HG03025 (cell line): ENCODE results near the gene FICD.
A peak's percentile ranks its signal among the peaks of the same experiment; 100 is the strongest.
"Not testable (repeated sequence)": the region's sequence is repeated elsewhere in the genome, so short reads cannot be mapped to it uniquely, and the experiment has no call there.

ENCODE experiments used
- ATAC-seq: cut with Tn5 transposase; IDR thresholded peaks from one replicate; pipeline ENCODE4 v1.9.1; 2021; ENCODE audit warnings: mild to moderate bottlenecking, moderate library complexity; ENCODE audit not compliant: unreplicated experiment, low FRiP score

Gene FICD

DNA sequence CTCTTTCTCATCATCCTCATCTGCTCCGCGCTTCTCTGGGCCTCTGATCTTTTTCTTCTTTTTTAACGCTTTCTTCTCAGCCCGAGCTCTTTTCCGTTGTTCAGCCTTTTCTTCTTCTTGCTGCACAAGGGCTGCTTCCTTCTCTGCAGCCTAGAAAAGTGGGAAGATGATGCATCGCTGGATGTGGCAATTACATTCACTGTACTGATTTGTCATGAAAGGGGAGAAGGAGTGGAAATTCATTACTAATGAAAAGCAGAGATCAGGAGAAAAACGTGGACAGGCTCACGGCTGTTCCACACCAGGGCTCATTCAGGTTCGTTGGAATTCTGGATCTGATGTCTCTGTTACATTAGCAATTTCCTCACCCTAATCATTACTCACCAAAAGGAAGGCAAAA is 15.1 kb downstream of the FICD start:
- no peak for ATAC-seq

DNA sequence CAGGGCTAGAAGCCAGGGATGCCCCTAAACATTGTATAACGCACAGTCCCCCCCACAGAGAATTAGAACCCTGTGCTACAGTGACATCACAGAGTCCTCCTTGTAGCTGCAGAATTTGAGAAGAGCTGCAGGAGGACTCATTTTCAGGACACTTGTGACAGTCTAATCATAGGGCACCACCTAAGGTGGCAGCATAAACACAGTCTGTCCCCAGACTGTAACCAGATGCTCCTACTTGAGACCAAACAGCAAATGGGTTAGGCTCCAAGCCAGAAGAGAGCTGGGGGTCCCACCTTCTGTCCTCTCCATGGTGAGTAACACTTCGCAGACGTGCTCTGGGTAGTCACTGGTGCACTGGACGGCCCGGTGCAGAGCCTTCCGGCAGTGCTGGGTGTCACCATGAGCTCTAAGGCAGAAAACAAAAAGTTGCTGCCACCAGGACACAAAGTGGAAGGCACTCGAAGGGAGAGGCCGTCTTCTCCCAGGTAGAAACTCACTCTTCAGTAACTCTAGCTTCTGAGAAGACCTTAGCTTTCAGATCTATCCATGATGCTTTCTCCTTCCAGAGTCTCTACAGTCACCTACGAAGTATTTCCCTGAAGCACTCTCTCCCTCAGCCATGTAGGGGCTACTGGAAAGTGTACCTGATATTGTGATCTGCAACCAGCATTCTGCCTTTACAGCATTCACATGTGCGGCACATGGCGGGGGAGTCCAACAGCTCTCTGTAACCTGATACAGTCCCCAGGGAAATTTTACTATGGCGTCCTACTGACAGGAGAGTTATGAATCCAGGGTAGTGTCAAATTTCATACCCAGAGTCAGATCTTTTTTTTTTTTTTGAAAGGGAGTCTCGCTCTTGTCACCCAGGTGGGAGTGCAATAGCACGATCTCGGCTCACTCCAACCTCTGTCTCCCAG is 17.1 kb downstream of the FICD start:
- no peak for ATAC-seq

DNA sequence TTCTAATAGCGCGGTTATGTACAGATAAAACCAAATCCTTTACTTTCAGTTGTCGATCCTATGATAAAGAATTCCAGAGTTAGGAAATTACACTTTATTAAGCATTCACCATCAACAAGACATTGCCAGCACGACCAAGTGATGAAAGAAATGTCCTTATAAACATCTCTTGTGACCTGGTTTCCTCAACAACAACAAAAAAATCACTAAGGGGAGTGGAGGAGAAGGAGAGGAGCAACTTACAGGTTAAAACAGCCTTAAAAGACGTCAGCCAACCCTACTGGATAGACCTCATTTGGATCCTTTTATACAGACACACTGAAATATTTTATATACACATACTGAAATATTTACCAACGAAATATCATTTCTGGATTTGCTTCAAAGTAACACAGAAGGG is 23.1 kb downstream of the FICD start:
- no peak for ATAC-seq

DNA sequence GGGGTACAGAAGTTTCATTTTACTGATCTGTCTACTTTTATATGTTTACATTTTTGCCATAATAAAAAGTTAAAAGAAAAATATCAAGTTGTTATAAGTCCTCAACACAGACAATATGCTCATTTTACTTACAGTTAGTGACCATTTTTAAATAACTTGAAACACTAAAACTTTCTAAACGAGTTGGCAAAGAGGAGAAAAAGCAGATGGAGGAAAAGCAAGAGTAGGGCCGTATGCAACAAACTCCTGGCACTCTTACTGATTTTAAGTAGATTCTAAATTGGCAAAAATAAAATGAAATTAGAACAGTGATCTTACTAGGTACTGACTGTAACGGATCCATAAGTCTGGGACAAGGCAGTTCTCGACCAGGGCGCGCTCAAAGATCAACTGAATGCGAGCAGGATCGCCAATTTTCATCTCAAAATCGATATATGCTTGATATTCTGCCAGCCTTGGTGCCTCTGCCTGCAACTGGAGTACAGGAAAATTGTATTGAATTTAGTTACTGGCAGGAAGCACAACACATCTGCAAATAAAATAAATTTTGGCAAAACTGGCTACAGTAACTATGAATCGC is 23.6 kb downstream of the FICD start:
- no peak for ATAC-seq

DNA sequence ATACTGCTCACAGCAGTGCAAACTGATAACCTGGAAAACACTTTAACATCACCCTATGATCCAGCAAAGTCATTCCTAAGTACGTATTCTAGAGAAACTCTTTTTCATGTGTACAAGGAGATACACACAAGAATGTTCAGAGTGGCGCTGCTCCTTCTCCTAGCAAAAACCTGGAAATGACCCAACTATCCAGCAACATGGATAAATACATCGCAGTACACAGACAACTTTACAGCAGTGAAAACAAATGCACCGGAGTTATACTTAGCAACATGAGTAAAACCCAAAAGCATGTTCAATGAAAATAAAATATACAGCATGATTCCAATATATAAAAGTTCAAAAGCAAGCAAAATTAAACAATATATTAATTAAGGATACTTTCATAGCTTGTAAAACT is 27.2 kb downstream of the FICD start:
- no peak for ATAC-seq

DNA sequence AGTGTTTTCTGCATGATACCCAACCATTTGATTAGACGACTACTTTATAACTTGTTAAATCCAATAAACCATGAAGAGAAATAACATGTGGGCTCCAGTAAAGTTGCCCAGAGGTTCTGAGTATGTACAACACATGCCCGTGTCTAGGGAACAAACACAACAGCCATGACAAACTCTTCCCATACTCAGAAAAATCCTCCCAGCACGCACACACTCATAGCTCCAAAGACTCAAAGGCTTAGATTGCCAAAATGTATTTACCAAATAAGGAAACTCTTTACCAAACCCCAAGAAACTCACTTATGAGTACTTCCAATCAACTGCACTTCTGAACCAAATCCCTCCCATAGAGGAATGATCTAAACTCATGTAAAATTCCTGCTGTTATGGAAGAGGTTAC is 28.6 kb downstream of the FICD start:
- no peak for ATAC-seq

DNA sequence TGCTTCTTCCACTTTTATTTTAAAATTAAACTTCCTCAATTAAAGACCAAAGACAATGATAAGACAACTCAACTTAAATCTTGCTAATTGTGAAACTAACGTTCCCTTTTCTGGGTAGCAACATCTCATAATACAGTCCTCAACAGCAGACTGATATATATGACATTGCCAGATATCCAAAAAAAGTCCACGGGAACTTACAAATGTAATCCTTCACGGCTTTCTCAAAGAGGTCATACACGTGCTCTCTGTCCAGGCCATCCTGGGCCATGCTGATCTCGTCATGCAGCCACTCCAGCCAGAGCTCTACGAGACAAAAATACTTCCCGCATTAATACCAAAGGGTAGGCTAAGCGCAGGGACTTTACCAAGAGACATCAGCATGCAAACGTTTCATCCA is 32.6 kb downstream of the FICD start:
- ATAC-seq, result no peak

DNA sequence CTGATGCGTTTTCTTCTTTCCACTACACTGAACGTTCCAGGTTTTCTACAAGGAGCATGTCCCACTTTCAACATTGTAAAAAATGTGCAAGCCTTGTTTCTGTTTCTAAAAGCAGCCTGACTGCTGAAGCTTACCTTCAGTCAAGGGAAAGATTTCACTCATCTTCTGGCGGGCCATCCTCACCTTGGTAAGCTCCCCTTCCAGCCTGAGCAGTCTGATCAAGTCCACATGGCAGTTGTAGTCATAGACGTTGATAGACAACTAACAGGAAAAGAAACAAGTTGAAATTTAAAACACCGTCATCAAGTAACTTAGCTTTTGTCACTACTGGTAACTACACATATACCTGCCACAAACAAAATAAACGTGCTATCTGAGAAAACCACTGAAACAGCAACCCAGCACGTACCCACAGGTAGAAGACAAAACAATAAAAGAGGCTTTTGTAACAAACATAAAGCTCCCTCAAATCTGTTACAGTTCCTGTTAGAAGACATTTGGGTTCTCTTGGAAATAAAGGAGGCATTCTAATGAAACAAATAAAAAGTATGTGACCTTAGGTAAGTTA is 34.0 kb downstream of the FICD start:
- ATAC-seq, result no peak

DNA sequence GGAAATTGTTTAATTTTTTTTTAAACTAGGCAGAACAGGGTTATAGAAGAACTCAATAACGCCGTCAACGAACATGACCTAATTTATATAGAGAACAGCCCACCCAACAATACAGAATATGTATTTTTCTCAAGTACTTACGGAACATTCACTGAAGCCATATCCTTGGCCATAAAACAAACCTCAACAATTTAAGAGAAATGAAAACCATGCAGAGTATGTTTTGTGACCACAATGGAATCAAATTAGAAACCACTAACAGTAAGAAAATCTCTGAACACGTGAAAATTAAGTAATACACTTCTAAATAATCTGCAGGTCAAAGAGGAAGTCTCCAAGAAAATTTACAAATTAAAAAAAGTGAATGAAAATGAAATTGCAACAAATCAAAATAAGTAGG is 36.5 kb downstream of the FICD start:
- ATAC-seq, result no peak

DNA sequence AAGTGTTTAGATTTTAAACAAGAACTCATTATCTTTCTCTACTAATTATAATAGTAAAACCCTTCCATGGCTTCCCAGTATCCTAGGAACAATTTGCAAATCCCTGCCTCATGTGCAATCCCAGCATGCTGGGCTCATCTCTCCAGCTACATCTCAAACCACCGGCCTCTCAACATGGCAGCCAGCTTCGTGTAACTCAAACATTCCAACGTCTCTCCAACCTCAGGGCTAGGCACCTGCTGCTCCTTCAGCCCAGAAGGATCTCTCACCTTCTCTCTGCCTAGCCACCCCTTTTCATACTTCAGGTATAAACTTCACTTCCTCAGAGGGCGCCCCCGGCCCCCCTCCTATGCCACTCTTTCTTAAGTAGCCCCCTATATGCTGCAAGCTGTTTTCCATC is 38.7 kb downstream of the FICD start:
- no peak for ATAC-seq

DNA sequence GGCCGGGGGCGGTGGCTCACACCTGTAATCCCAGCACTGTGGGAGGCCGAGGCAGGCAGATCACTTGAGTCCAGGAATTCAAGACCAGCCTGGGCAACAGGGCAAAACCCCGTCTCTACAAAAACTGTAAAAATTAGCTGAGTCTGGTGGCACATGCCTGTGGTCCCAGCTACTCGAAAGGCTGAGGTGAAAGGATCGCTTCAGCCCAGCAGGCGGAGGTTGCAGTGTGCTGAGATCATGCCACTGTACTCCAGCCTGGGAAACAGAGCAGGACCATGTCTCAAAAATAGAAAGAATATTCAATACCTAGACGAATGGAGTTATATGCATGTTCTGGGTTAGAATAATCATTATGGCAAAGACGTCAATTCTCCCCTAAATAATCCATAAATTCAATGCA is 40.3 kb downstream of the FICD start:
- ATAC-seq, result not testable (repeated sequence)

DNA sequence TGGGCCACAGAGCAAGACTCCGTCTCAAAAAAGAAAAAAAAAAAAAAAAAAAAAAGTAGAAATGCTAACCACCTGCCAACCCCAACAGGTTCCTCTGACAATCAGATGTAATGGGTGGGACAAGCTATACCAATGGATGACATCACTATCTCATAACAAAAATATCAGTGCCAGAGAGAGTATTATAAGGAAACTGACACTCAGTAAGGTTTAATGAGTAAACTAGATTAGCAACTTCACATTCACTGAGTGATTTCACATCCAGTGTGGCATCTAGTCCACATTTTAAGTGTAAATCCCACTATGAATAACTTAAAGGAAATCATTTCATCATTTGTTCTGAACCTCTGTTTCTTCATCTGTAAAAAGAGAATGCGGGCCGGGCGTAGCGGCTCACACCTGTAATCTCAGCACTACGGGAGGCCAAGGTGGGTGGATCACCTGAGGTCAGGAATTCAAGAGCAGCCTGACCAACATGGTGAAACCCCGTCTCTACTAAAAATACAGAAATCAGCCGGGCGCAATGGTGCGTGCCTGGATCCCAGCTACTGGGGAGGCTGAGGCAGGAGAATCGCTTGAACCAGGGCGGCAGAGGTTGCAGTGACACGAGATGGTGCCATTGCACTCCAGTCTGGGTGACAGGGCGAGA is 44.1 kb downstream of the FICD start:
- ATAC-seq, result no peak

DNA sequence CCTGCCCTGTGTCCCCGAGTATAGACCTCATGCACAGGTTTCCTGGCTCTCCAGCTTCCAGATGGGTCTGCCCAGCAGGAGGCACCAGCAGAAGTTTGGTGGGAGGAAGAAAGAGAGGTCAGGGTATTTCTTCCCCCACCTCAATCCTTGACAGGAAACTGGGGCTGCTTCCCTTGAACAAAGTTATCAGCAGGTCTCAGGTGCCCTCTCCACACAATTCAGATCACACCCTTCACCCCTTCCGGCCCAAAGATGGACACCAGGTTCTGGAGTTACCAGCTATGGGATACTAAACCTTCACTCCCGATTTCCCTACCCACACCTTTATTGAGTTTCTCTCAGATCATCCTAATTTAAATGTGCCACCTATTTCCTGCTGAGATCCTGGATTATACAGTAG is 44.7 kb downstream of the FICD start:
- no peak for ATAC-seq

DNA sequence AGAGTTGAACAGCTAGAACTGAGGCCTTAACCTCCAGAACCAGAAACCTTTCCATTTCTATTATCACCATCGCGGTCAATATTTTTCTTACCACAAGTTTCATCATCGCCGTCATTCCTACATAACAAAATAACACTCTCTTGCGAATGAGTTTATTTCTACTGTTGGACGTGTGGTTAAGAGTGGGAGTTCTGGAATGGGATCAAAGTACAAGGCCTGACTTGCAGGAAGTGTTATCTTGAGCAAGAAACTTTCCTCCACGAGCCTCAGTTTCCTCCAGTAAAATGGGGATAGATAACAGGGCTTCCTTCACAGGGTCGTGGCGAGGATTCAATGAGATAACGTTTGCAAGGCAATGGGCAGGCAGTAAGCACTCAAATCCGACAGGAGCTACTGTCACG is 45.2 kb downstream of the FICD start:
- no peak for ATAC-seq

DNA sequence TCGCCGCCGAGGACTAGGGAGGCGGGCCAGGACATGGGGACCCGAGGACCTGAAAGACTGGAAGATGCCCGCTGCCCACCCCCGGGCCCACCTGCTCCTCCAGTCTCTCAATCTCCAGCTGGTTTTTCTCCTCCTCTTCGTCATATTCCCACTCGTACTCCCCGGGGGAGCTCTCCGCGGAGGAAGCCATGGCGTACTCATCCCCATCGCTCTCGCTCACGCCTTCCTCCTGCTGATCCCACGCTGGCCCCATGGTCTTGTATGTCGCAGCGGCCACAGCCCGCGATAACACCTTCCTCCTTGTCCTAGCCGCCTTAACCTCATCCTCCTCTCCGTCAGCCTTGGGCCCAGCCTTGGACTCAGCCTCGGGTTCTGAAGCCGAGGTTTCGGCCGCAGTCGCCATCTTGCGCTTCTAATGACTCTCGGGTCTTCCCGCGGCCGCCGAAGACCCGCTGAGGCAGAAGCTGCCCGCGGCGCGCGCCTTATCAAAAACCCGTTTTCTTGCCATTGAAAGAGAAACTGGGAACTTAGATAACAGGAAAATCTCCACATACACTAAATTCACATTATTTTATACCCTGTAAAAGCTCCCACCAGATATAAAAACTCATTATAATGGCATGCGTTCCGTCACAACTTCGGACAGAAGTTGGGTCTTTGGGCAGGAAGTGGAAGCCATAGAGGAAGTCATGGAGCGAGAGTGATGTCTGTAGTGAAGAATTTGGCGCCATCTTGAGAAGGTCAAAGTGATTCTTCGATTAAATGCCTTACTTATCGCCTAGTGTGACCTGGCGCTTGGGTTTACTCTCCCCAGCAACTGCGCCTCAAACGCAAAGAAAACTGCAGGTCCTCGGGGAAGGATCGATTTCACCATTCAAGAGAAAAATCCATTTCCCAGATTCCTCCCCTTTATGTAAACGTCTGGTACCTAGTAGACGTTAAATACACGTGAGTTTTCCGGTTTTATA is 46.0 kb downstream of the FICD start, which contains the start of gene SART3:
TSS of gene SART3 (minus strand) at position 422 of the 968 bp plus-strand sequence. CDS start at position 403, 19 bp downstream.
- ATAC-seq, result peak; percentile 37

DNA sequence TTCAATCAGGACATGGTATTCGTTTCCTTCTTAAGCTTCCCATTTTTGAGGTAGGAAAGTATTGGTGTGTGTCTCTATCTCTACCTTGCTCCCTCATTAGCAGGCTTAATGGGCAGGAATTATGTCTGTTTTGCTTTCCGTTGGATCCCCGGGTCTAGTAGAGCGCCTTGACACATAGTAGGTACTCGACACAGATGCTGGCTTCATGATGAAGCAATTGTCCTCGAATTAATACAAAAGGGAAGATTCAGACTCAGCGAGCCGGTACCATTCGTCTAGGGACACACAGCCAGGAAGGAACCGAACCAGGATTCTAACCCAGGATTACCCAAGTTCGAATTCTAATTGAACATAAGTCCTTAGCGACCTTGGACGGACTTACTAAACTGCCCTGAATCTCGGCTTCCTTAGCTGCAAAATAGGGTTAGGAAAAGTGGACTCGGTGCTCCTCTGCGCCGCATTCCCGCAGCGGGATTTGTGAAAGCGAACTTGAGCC is 46.8 kb downstream of the FICD start:
- ATAC-seq, result no peak

DNA sequence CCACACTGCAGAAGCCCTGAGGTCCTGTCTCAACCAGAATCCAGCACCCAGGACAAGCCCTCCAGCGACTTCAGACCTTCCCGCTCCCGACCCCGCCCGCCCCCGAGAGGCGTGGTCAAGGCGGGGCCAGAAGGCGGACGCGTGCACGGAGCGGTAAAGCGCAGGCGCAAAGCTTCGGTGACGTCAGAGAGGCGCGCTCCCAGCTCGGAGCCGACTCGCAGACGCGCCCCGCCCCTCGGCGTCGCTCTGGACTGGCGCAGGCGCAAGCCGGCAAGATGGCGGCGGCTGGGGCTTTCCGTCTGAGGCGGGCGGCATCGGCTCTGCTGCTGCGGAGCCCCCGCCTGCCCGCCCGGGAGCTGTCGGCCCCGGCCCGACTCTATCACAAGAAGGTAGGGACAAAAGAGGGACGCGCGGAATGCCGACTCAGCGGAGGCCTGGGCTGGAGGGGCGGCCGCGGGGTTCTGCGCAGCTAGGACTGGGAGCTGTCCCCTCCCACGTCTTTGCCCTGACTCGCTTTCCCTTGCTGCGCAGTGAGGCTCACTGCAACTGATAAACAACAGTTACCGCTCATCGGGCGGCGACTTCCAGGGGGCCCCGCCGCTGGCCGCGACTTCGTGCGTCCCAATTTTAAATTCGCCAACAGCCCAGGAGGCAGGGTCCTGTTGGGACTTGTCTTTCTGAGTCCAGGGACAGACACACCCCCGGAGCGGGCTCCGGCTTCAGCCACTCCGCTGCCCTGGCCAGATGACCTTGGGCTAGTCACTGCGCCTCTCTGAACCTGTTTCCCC is 47.5 kb downstream of the FICD start, which contains the start of gene ISCU:
TSS of gene ISCU (plus strand) at position 249 of the 788 bp plus-strand sequence. CDS start at position 276, 27 bp downstream.
- ATAC-seq, result peak; percentile 63

DNA sequence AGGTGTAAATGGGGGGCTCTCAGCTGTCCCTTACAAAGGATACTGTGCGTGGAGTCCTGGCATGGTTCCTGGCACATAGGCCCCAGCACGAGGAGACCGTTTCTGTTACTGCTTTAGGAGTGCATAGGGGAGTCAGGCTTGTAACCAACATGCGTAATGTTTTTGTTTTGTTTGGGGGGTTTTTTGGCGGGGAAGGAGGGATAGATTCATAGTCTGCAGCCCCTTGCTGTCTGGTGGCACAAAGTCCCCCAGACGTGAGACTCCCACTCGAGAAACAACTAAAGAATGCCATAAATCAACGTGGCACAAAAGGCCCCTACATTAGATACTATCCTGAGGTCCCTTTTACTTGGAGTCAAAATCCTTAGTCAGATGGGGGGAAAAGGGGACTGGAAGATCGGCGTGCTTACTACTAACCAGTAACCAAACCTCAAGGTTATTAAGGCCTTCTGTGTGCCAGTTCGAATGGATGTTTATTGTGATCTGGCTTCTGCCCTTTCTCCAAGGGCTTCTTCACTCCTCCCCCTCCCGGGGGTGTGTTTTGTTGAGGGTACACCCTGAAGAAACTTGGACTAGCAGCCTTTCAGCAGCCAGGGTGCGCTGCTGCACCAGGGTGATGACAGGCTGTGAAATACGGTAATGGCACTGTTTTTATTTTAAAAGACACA is 48.2 kb downstream of the FICD start:
- ATAC-seq, result no peak

DNA sequence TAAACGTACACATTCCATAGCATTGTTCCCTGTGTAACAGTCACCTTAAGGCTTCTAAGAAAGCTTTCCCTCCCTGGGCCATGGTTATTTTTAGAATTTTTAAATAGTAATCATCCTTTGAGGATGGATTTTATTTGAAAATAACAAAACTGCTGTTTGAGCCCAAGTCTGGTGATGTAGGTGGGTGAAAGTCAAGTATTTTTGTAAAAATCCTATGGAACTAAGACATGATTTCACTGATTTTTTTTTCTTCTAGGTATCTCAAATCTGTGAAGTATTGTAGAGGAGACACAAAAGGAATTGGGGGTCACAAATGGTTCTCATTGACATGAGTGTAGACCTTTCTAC is 48.7 kb downstream of the FICD start:
- ATAC-seq, result no peak
